Measurements from ENCODE around the gene CCDC60.

Gene CCDC60

GRCh38 chr12:119423285-119423684, 88.8 kb downstream of the CCDC60 start:
- TF ChIP-seq POLR2AphosphoS5 (IDR thresholded peaks at IDR 0.05; ENCODE audit: low read depth, low read length) (no peak), FOXP2 (optimal IDR thresholded peaks at IDR 0.05; ENCODE audit: borderline replicate concordance, extremely low read depth, extremely low read length, insufficient read depth) (no peak)

- TF ChIP-seq TAF1 (IDR thresholded peaks at IDR 0.05; ENCODE audit: borderline replicate concordance, insufficient read depth, low read length): no peak
- no peak for TF ChIP-seq SIN3A (IDR thresholded peaks at IDR 0.05; ENCODE audit: borderline replicate concordance, insufficient read depth, low read length)
- TF ChIP-seq FOXP2 (optimal IDR thresholded peaks at IDR 0.05; ENCODE audit: borderline replicate concordance, extremely low read depth, extremely low read length, insufficient read depth): no peak
- no peak for TF ChIP-seq REST (IDR thresholded peaks at IDR 0.05; ENCODE audit: insufficient read depth in 1 of 2, low read depth in 2 of 2, low read length in 2 of 2)
- no peak for TF ChIP-seq POLR2AphosphoS5 (IDR thresholded peaks at IDR 0.05; ENCODE audit: low read depth, low read length)
These were observed 91.1 kb downstream of the CCDC60 start for GRCh38 chr12:119425623-119426022.

GRCh38 chr12:119431151-119431550, 96.6 kb downstream of the CCDC60 start:
- TF ChIP-seq SIN3A (IDR thresholded peaks at IDR 0.05; ENCODE audit: borderline replicate concordance, insufficient read depth, low read length) (no peak), REST (IDR thresholded peaks at IDR 0.05; ENCODE audit: insufficient read depth in 1 of 2, low read depth in 2 of 2, low read length in 2 of 2) (no peak), POLR2AphosphoS5 (IDR thresholded peaks at IDR 0.05; ENCODE audit: low read depth, low read length) (no peak), FOXP2 (optimal IDR thresholded peaks at IDR 0.05; ENCODE audit: borderline replicate concordance, extremely low read depth, extremely low read length, insufficient read depth) (no peak), TAF1 (IDR thresholded peaks at IDR 0.05; ENCODE audit: borderline replicate concordance, insufficient read depth, low read length) (no peak)

- no peak for TF ChIP-seq SIN3A (IDR thresholded peaks at IDR 0.05; ENCODE audit: borderline replicate concordance, insufficient read depth, low read length)
- TF ChIP-seq POLR2AphosphoS5 (IDR thresholded peaks at IDR 0.05; ENCODE audit: low read depth, low read length): no peak
- TF ChIP-seq REST (IDR thresholded peaks at IDR 0.05; ENCODE audit: insufficient read depth in 1 of 2, low read depth in 2 of 2, low read length in 2 of 2): no peak
- TF ChIP-seq FOXP2 (optimal IDR thresholded peaks at IDR 0.05; ENCODE audit: borderline replicate concordance, extremely low read depth, extremely low read length, insufficient read depth): no peak
- TF ChIP-seq TAF1 (IDR thresholded peaks at IDR 0.05; ENCODE audit: borderline replicate concordance, insufficient read depth, low read length): no peak
These were observed 98.4 kb downstream of the CCDC60 start for GRCh38 chr12:119432949-119433348.

GRCh38 chr12:119440803-119441360, 106.4 kb downstream of the CCDC60 start:
- TF ChIP-seq REST (IDR thresholded peaks at IDR 0.05; ENCODE audit: insufficient read depth in 1 of 2, low read depth in 2 of 2, low read length in 2 of 2) (no peak), FOXP2 (optimal IDR thresholded peaks at IDR 0.05; ENCODE audit: borderline replicate concordance, extremely low read depth, extremely low read length, insufficient read depth) (no peak), SIN3A (IDR thresholded peaks at IDR 0.05; ENCODE audit: borderline replicate concordance, insufficient read depth, low read length) (no peak), POLR2AphosphoS5 (IDR thresholded peaks at IDR 0.05; ENCODE audit: low read depth, low read length) (no peak), TAF1 (IDR thresholded peaks at IDR 0.05; ENCODE audit: borderline replicate concordance, insufficient read depth, low read length) (no peak)
